ENCODE measurements around the gene CFLAR.

Gene CFLAR

DNA sequence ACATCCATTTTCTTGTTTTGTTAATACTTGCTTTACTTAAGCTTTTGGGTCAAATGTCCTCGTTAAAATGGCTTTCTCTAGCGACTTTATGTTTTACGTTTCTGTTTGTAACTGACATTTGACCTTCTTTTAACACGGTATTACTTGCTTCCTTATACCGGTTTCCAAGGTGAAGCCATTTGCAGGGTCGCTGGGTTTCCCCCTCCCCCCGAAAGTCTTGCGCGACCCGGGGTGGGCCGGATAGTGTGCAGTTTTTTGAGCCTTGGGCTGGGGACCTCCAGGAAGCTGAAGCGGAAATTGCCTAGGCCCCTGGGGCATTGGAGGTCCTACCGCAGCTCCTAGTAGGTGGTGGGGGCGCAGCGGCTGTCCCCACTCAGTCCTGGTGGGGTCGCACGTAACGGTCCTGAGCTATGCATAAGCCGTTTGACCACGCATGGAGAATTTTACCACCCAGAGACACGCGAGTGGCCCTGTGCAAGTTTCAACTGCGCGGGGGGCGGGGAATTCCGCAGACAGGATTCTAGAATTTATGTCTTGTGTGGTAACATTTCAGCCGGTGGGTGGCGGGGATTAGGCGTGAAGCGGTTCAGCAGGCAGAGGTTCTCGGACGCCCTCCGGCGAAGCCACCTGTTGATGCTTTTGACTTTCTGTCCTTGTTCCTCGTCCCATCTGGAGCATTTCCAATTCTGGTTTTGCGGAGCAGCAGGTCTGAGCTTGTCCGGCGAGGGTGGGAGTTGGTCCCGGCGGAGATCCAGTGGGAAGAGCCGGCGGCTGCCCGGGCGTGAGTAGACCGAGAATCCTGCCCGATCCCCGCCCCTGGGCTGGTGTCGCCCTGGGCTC lies 2.4 kb downstream of the CFLAR start:
- TF ChIP-seq, protein P1, sequence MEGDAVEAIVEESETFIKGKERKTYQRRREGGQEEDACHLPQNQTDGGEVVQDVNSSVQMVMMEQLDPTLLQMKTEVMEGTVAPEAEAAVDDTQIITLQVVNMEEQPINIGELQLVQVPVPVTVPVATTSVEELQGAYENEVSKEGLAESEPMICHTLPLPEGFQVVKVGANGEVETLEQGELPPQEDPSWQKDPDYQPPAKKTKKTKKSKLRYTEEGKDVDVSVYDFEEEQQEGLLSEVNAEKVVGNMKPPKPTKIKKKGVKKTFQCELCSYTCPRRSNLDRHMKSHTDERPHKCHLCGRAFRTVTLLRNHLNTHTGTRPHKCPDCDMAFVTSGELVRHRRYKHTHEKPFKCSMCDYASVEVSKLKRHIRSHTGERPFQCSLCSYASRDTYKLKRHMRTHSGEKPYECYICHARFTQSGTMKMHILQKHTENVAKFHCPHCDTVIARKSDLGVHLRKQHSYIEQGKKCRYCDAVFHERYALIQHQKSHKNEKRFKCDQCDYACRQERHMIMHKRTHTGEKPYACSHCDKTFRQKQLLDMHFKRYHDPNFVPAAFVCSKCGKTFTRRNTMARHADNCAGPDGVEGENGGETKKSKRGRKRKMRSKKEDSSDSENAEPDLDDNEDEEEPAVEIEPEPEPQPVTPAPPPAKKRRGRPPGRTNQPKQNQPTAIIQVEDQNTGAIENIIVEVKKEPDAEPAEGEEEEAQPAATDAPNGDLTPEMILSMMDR (IDR thresholded peaks at IDR 0.05; ENCODE audit: low read depth, low read length), result peak; percentile 35
- peak overlapping the region; percentile 63 for H3K4me3 ChIP-seq (ENCODE audit: low read depth, low read length)

DNA sequence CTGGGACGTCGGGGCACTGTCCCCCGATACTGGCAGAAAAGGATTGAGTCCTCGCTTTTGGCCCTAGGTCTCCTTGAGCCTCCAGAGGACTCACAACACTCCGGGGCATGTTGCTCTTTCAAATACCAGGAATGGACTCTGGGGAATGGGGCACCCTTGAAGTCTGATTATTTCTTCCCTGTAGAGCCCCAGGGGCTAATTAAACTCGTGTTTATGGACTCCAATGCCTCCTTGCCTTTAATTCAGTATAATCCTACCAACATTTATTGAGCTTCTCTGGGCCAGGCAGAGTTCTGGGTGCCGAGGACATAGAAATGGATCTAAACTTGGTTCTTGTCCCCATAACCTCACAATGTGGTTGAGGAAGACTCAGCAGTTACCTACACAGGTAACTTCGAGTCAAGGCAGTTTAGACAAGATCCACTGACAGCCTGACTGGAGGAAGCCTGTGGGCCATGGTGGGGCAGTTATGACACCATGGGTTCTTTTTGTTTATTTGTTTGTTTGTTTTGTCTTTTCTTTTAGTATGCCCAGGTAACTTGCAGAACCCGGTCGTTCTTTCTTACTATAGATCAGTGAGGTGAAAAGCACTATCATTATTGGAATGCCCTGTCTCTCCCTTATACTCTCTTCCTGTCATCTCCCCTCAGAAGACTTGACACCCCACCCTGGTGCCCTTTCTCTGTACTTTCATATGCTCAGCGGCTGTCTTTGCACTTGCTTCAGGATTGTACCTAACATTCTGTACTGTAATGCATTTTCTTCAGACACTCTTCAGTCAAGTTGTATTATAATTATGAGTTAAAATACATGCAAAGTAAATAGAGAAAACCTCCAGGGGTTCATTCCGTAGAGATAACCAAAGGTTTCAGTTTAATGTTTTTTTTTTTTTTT lies 3.2 kb downstream of the CFLAR start:
- TF ChIP-seq, protein P1 (IDR thresholded peaks at IDR 0.05; ENCODE audit: low read depth, low read length), result no peak
- H3K4me3 ChIP-seq (ENCODE audit: low read depth, low read length), result peak overlapping the region; percentile 63

DNA sequence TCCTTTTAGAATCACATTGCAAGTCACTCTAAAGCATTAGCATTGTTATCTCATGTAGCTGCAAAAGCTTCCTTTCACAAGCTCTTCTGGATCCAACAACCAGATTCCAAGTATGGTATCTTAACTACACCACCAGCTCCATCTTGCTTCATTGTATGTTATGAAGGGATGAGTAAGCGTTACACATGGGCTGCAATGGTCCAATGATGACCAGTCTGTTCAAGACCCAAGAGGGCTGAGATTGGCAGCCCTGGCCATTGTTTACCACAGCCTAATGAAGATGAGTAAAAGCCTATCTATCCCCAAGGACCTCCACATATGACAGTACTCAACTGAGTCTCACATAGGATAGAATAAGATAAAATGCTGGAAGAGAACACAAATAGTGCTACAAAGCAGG lies 6.3 kb downstream of the CFLAR start:
- TF ChIP-seq, protein P1 (IDR thresholded peaks at IDR 0.05; ENCODE audit: low read depth, low read length), result no peak
- H3K4me3 ChIP-seq (ENCODE audit: low read depth, low read length), result no peak overlapping the region

DNA sequence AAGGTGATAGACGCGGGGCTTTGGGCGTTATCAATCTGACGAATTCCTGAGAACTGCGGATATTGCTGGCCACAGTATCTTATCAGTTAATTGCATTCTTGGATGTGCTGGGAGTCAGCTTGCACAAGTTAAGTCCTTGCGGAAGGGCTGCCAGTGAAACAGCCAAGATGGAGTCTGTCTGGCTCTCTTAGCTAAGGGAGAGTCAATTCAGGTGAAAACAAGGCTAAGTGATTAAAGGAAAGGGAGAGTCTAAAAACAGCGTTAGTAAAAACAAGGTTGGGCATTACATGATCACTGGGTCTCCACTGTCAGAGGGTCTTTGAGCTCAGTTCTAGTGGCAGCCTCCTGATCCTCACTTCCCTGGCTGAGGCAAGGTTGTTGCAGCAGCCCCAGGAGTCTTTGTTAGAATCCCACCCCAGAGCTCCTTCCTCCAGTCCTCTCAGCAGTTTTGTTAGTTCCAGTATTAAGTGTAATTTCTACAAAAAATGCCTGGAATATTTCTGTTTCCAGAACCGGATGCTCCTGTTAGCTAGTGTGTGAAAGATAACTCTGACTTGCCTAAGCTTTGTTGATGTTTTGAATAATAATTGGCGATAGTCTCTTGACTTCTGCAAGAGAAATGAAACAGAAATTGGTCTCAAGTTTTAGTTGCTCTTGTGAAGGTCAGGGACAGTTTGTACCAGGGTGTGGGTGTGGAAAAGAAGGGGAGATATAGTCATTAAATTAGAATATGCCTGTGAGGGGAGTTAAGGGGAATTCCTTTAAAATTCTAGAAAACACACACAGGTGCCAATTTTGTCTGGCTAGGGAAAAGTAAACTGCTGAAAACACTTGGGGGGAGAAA lies 10.6 kb downstream of the CFLAR start:
- H3K4me3 ChIP-seq (ENCODE audit: low read depth, low read length), result peak overlapping the region; percentile 25
- TF ChIP-seq, protein P1 (IDR thresholded peaks at IDR 0.05; ENCODE audit: low read depth, low read length), result no peak

DNA sequence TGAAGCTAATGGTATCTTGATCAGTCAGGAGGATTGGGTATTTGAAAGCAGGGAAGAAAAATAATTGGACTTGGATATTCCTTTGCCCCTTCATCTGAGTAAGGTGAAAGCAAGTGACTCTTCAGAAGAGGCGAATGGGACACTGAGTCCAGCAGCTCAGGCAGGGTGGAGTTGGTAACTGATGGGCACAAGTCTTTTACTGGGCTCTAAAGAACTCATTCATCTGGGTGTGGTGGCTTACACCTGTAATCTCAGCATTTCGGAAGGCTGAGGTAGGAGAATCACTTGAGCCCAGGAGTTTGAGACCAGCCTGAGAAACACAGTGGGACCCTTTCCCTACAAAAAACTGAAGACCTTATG lies 11.2 kb downstream of the CFLAR start:
- peak overlapping the region; percentile 25 for H3K4me3 ChIP-seq (ENCODE audit: low read depth, low read length)
- TF ChIP-seq, protein P1 (IDR thresholded peaks at IDR 0.05; ENCODE audit: low read depth, low read length), result no peak

DNA sequence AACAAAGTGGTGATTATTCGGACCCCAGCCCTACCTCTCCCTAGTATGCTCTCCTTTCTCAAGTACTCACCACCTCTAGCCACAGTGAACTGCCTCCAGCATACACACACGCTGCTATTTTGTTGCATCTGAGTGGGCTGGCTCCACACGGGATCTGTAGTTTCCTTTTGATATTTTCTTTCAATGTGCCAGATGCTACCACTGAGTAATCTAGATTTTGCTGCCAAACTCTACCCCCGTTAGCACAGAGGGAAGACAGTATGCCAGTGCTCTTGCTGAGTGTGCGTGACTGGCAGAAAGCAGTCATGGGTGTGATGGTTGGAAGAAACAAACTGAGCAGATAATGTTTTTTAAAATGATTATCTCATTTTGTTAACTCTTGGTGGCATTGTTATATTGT lies 11.6 kb downstream of the CFLAR start:
- H3K4me3 ChIP-seq (ENCODE audit: low read depth, low read length), result no peak overlapping the region
- TF ChIP-seq, protein P1 (IDR thresholded peaks at IDR 0.05; ENCODE audit: low read depth, low read length), result no peak

Measured in WI38 (cell line).